ENCODE measurements around the gene PRKCZ. TPM values are rescaled to one million over a fixed set of nuclear protein-coding genes. Genes with fewer than 3 reads are reported as not detected.

PRKCZ gene
- total and polyA plus RNA-seq, 12 donors, result 8.4 to 18.4 (median 14.5) TPM

GRCh38 chr1:2081326-2081885, 31.2 kb downstream of the PRKCZ start:
- ATAC-seq (peak in 1 of 8 donors; percentile 20), DNase-seq (peak in 1 of 2 donors; percentile 1)
- intact Hi-C loops (cut with DNase I), result no loop called here
- H3K27ac ChIP-seq, result no peak overlapping the region
- peaks cover 0 to 32% (median 19%) of the 10 kb centered on the region in 11 donors for H3K9me3 ChIP-seq
- H3K27me3 ChIP-seq, result peaks cover 0 to 2% (median 0%) of the 10 kb centered on the region in 7 donors
- TF ChIP-seq, protein P1, sequence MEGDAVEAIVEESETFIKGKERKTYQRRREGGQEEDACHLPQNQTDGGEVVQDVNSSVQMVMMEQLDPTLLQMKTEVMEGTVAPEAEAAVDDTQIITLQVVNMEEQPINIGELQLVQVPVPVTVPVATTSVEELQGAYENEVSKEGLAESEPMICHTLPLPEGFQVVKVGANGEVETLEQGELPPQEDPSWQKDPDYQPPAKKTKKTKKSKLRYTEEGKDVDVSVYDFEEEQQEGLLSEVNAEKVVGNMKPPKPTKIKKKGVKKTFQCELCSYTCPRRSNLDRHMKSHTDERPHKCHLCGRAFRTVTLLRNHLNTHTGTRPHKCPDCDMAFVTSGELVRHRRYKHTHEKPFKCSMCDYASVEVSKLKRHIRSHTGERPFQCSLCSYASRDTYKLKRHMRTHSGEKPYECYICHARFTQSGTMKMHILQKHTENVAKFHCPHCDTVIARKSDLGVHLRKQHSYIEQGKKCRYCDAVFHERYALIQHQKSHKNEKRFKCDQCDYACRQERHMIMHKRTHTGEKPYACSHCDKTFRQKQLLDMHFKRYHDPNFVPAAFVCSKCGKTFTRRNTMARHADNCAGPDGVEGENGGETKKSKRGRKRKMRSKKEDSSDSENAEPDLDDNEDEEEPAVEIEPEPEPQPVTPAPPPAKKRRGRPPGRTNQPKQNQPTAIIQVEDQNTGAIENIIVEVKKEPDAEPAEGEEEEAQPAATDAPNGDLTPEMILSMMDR (IDR thresholded peaks at IDR 0.05), result no peak
- H3K4me3 ChIP-seq, result no peak overlapping the region
- H3K36me3 ChIP-seq, result no peaks in the 10 kb centered on the region
- WGBS, 2 donors, result 91 to 94% methylated on average over 20 of the region's 20 CpGs
- H3K4me1 ChIP-seq, result no peaks in the 10 kb centered on the region

GRCh38 chr1:2082064-2082463, 31.9 kb downstream of the PRKCZ start:
- Histone ChIP-seq H3K27ac (no peak overlapping the region), H3K36me3 (no peaks in the 10 kb centered on the region), H3K4me3 (no peak overlapping the region), H3K27me3 (no peaks in the 10 kb centered on the region), H3K9me3 (peaks cover 0 to 28% (median 19%) of the 10 kb centered on the region in 11 donors), H3K4me1 (no peaks in the 10 kb centered on the region)
- DNase-seq (peak in 1 of 2 donors; percentile 5), ATAC-seq (no peak)
- WGBS, 2 donors, result 91% methylated on average over 22 of the region's 22 CpGs
- TF ChIP-seq, protein P1 (IDR thresholded peaks at IDR 0.05), result no peak
- intact Hi-C loops (cut with DNase I), result no loop called here

- no peak overlapping the region for H3K27ac ChIP-seq
- peaks cover 0 to 12% (median 6%) of the 10 kb centered on the region in 11 donors for H3K9me3 ChIP-seq
- TF ChIP-seq, protein P1 (IDR thresholded peaks at IDR 0.05), result no peak
- H3K27me3 ChIP-seq, result peaks cover 0 to 3% (median 0%) of the 10 kb centered on the region in 7 donors
- no peaks in the 10 kb centered on the region for H3K36me3 ChIP-seq
- 88% methylated on average over 18 of the region's 18 CpGs for WGBS, 2 donors
- intact Hi-C loops (cut with DNase I), result no loop called here
- DNase-seq, result no peak
- no peak overlapping the region for H3K4me3 ChIP-seq
- ATAC-seq, result no peak
- H3K4me1 ChIP-seq, result peaks cover 0 to 5% (median 0%) of the 10 kb centered on the region in 9 donors
These were observed 33.5 kb downstream of the PRKCZ start for GRCh38 chr1:2083666-2084065.

DNA sequence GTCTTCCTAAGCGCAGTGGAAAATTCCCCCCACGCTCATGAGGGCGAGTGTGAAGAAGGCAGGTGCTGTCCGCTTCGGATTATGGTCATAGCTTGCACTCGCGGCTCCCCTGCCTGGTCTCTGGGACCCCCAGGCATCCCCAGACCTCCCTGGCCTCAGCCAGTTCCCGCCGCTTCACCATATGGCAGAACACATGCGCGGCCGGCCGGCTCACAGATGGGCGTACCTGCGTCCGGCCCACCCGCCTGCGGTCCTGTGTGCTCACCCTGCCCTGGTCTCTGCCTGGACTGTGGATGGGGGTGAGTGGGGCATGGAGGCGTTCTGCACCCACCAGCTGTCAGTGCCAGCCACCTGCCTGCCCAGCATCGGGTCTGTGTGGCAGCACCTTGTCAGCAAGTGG, 34.1 kb downstream of the PRKCZ start:
- H3K4me1 ChIP-seq, result peaks cover 0 to 5% (median 0%) of the 10 kb centered on the region in 9 donors
- H3K4me3 ChIP-seq, result no peak overlapping the region
- WGBS, 2 donors, result 96 to 97% methylated on average over 20 of the region's 20 CpGs
- no peak for ATAC-seq
- H3K9me3 ChIP-seq, result peaks cover 0 to 5% (median 0%) of the 10 kb centered on the region in 11 donors
- no peak overlapping the region for H3K27ac ChIP-seq
- intact Hi-C loops (cut with DNase I), result no loop called here
- DNase-seq, result no peak
- peaks cover 0 to 3% (median 0%) of the 10 kb centered on the region in 7 donors for H3K27me3 ChIP-seq
- TF ChIP-seq, protein P1 (IDR thresholded peaks at IDR 0.05), result no peak
- H3K36me3 ChIP-seq, result no peaks in the 10 kb centered on the region
